Natural killer cell treated with Interleukin-12 subunit alpha and Interleukin-12 subunit beta and Interleukin-15 and Interleukin-18, amount 100 ng/mL, for 72 hours (primary cell): ENCODE measurements around the gene NECAB2. TPM values are rescaled to one million over a fixed set of nuclear protein-coding genes. Genes with fewer than 3 reads are reported as not detected.
A peak's percentile ranks its signal among the peaks of the same experiment; 100 is the strongest.
"Not testable (repeated sequence)": the region's sequence is repeated elsewhere in the genome, so short reads cannot be mapped to it uniquely, and the experiment has no call there.

Source experiments
- ATAC-seq, 2 donors: fragments of 150-1000 bp; cut with Tn5 transposase in 1 of 2; sonication (Bioruptor Pico), chemical (Tn5 transposase) in 1 of 2; 2 replicates each; pipeline ENCODE4 v1.10.0; 2021
- DNase-seq: peaks from one replicate; pipeline ENCODE4 v3.0.0; 2022; ENCODE audit warnings: low spot score
- H3K27ac Mint-ChIP-seq, 2 donors: 1 replicate in 1 of 2; 2 replicates in 1 of 2; pipeline ENCODE4 v1.8.0; 2022; ENCODE audit warnings: mixed read lengths in 2 of 2, mild to moderate bottlenecking in 1 of 2, moderate library complexity in 1 of 2
- H3K27me3 Mint-ChIP-seq, 2 donors: 1 replicate in 1 of 2; 2 replicates in 1 of 2; pipeline ENCODE4 v1.8.0; 2022; ENCODE audit warnings: mixed read lengths in 2 of 2
- H3K36me3 Mint-ChIP-seq: one replicate; pipeline ENCODE4 v1.8.0; 2022; ENCODE audit warnings: mixed read lengths
- H3K4me1 Mint-ChIP-seq, 2 donors: 1 replicate in 1 of 2; 2 replicates in 1 of 2; pipeline ENCODE4 v1.8.0; 2022; ENCODE audit warnings: low read depth in 2 of 2, mixed read lengths in 2 of 2, mild to moderate bottlenecking in 1 of 2
- H3K4me3 Mint-ChIP-seq: one replicate; pipeline ENCODE4 v1.8.0; 2022; ENCODE audit warnings: mixed read lengths
- H3K9me3 Mint-ChIP-seq: 2 replicates; pipeline ENCODE4 v1.8.0; 2022; ENCODE audit warnings: mixed read lengths
- total RNA-seq, 2 donors: library from RNA; stranded (reverse); gene quantifications; one replicate each; pipeline ENCODE4 v1.2.3, GENCODE V29; 2022

The NECAB2 gene
- total RNA-seq, 2 donors from 2014 or later = not detected

DNA sequence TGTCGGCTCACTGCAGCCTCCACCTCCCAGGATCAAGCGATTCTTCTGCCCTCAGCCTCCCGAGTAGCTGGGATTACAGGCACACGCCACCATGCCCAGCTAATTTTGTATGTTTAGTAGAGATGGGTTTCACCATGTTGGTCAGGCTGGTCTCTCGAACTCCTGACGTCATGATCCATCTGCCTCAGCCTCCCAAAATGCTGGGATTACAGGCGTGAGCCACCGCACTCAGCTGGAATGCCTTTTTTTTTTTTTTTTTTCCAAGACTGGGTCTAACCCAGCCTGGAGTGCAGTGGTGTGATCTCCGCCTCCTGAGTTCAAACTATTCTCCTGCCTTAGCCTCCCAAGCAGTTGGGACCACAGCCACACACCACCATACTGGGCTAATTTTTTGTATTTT is 26.5 kb upstream of the NECAB2 start:
- not testable (repeated sequence) for H3K4me1 Mint-ChIP-seq, H3K4me3 Mint-ChIP-seq, H3K27me3 Mint-ChIP-seq, ATAC-seq, H3K27ac Mint-ChIP-seq, H3K36me3 Mint-ChIP-seq, DNase-seq, H3K9me3 Mint-ChIP-seq

DNA sequence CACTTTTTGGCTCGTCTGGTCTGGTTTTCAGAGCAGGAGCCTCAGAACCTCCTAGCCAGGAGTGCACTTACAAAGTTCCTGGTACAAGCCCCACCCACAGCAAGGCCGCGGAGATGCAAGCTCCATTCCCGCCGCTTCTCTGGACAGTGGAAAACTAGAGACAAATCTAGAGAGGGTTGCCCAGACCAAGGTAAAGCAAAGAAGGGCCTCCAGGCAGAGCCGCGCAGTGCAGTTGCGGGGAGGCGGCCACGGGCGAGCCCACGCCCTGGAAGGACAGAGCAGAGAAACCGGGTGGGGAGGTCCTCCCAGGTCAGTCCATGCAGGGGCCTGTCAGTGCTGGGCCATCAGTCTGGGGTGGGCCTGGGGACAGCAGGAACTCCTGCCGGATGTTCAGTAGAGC is 26.0 kb upstream of the NECAB2 start:
- H3K4me3 Mint-ChIP-seq = no peak overlapping the region
- peaks cover 0 to 2% of the 10 kb centered on the region in 2 donors for H3K27me3 Mint-ChIP-seq
- no peaks in the 10 kb centered on the region for H3K4me1 Mint-ChIP-seq
- no peaks in the 10 kb centered on the region for H3K36me3 Mint-ChIP-seq
- no peak overlapping the region for H3K27ac Mint-ChIP-seq
- ATAC-seq (no peak), DNase-seq (no peak)
- no peaks in the 10 kb centered on the region for H3K9me3 Mint-ChIP-seq

DNA sequence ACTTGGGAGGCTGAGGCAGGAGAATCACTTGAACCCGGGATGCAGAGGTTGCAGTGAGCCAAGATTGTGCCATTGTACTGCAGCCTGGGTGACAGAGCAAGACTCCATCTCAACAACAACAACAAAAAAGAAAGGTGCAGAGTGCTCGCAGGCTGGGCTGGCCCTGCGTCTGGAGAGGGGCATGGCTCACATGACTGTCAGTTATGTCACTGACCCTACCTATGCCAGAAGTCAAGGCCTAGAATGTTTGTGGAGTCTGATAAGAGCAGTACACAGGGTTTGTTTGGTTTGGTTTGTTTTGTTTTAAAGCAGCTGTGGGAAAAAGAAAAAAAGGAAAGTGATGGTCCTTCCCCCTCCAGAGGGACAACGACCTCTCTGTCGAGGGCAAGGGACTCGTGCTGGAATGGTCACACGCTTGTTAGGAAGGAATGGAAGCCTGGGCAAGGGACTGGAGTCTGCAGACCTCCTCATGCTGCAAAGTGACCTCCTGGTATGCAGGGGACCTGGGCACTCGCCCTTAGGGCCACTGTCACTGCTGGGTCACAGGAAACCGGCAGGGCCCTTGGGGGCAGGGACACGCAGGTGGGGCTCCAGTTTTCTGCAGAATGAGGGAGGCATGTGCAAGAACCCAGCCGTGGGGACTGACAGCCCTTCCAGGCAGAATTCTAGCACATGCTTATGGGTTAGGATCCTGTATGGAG is 25.1 kb upstream of the NECAB2 start:
- Mint-ChIP-seq H3K27me3 (peaks cover 0 to 2% of the 10 kb centered on the region in 2 donors), H3K27ac (no peak overlapping the region), H3K36me3 (no peaks in the 10 kb centered on the region), H3K9me3 (no peaks in the 10 kb centered on the region), H3K4me3 (no peak overlapping the region), H3K4me1 (no peaks in the 10 kb centered on the region)
- ATAC-seq (no peak), DNase-seq (no peak)

DNA sequence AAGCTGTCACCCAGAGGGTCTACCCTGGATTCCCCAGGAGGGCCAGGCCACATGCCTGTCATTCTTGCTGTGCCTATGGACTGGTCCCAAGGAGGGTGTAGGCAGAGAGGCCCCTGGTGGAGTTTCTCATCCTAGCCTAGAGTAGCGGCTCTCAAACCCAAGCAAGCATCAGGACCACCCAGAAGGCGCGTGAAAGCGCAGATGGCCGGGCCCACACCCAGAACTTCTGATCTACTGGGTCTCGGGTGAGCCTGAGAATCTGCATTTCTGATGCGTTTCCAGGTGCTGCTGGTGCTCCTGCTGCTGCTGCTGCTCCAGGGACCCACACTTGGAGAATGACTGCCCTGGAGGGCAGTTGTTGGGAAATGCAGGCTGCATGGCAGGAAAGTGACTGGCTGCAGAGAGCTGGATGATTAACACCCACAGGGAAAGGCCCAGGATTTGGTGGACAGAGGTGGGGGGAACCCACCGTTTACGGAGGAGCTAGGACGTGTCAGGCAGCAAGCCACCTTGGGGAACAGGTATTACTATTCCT is 24.5 kb upstream of the NECAB2 start:
- Mint-ChIP-seq H3K27ac (no peak overlapping the region), H3K4me3 (no peak overlapping the region), H3K9me3 (no peaks in the 10 kb centered on the region), H3K36me3 (no peaks in the 10 kb centered on the region), H3K27me3 (peaks cover 0 to 2% of the 10 kb centered on the region in 2 donors), H3K4me1 (no peaks in the 10 kb centered on the region)
- ATAC-seq = no peak
- DNase-seq = no peak

DNA sequence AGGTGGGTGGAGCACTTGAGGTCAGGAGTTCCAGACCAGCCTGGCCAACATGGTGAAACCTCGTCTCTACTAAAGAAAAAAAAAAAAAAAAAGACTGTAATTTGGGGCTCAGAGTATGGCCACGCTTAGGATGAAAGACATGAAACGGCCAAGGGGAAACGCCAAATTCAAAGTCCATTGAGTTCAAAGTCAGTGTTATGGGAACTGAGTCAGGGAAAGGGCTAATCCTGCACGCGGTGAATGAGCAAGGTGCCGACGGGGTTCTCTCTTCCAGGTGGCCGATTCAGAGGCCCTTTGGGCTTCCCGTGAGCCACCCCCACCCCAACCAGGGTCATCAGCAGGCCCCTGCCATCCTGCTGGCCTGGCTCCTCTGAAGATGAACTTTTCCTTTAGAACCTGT is 22.5 kb upstream of the NECAB2 start:
- Mint-ChIP-seq H3K4me1 (no peaks in the 10 kb centered on the region), H3K27me3 (no peaks in the 10 kb centered on the region), H3K36me3 (no peaks in the 10 kb centered on the region), H3K9me3 (no peaks in the 10 kb centered on the region), H3K27ac (no peak overlapping the region), H3K4me3 (no peak overlapping the region)
- ATAC-seq (no peak), DNase-seq (no peak)

DNA sequence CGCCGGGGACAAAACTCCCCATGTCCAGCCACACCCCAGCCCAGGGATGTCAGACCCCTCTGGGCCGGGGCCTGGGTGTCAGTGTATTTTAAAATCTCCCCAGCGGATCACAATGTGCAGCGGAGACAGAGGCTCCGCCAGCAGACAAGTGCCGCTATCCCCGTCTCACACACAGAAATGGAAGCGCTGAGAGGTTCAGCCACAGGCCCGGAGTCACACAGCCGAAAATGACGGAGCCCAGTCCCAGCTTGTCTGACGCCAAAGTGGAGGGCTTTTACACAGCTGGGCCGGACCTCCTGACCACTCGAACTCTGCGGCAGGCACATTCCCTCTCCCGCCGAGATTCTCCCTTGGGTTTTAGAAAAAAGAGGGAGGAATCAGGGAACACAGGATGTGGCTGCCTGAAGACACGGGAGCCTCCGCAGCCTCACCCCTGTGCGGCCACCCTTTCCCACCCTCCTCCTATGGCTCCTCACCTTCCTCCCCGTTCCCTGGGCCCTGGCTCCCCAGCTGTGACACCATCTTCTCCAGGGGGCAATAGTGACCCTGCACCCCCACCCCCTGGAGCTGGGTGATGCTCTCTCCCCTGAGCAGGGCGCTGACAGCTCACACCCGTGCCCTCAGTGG is 21.8 kb upstream of the NECAB2 start:
- H3K27ac Mint-ChIP-seq = no peak overlapping the region
- H3K27me3 Mint-ChIP-seq = no peaks in the 10 kb centered on the region
- DNase-seq = no peak
- no peaks in the 10 kb centered on the region for H3K9me3 Mint-ChIP-seq
- ATAC-seq = no peak
- no peaks in the 10 kb centered on the region for H3K36me3 Mint-ChIP-seq
- H3K4me3 Mint-ChIP-seq = no peak overlapping the region
- no peaks in the 10 kb centered on the region for H3K4me1 Mint-ChIP-seq

DNA sequence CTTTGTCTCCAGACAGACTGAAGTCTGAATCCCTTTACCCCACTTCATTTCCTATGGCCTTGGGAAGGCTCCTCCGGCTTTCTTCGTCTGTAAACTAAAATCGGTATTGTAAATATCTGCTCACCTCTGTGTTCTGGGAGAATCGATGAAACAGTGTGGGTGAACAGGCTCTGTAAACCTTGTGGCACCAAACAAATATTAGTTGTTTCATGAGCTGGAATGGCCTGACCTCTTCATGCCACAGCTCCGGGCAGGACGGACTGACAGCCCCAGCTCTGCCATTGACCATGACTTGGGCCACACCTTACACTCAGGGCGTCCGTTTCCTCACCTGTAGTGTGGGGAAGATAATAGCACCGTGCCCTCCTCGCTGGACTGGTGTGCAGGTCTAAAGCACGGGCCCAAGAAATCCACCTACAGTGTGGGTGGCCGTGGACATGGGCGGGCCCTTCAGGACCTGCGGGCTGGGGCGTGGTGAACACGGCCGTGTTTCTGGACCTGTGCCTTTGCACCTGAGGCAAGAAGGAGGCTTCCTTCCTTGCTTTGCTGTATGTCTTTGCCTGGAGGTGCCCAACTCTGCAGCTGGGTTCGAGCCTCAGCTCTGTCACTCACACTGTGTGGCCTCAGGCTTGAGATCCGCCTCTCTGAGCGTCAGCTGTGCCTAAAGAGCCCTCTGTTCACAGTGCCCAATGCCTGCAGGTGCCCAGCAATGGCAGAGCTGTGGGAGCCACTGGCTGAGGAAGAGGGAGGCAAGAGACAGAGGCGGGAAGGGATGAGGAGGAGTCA is 21.1 kb upstream of the NECAB2 start:
- DNase-seq (no peak), ATAC-seq (no peak)
- no peaks in the 10 kb centered on the region for H3K4me1 Mint-ChIP-seq
- no peaks in the 10 kb centered on the region for H3K36me3 Mint-ChIP-seq
- no peaks in the 10 kb centered on the region for H3K27me3 Mint-ChIP-seq
- H3K27ac Mint-ChIP-seq = no peak overlapping the region
- H3K4me3 Mint-ChIP-seq = no peak overlapping the region
- H3K9me3 Mint-ChIP-seq = no peaks in the 10 kb centered on the region

DNA sequence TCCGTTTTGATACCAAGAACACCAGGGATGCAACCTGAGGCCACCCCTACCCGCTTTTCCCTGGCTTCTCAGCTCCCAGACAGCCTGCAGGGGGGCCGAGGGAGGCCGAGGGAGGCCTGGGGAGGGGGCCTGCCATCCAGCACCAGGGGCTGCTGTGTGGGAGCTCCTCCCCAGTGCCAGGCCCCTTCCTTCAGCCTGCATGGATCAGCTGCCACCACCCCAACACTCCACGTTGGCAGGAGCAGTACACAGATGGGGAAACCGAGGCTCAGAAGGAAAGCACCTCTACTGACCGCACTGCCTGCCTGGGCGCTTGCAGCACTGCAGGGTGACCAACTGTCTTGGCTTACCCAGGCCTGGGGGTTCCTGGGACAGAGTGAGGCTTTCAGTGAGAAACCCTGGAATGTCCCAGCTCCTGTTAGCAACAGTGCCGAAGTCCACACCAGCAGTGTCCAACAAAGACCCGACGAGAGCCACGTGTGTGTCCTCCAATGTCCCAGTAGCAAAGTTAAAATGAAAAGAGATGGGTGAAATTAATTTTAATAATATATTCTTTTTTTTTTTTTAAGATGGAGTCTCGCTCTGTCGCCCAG is 20.3 kb upstream of the NECAB2 start:
- no peak for DNase-seq
- no peaks in the 10 kb centered on the region for H3K9me3 Mint-ChIP-seq

DNA sequence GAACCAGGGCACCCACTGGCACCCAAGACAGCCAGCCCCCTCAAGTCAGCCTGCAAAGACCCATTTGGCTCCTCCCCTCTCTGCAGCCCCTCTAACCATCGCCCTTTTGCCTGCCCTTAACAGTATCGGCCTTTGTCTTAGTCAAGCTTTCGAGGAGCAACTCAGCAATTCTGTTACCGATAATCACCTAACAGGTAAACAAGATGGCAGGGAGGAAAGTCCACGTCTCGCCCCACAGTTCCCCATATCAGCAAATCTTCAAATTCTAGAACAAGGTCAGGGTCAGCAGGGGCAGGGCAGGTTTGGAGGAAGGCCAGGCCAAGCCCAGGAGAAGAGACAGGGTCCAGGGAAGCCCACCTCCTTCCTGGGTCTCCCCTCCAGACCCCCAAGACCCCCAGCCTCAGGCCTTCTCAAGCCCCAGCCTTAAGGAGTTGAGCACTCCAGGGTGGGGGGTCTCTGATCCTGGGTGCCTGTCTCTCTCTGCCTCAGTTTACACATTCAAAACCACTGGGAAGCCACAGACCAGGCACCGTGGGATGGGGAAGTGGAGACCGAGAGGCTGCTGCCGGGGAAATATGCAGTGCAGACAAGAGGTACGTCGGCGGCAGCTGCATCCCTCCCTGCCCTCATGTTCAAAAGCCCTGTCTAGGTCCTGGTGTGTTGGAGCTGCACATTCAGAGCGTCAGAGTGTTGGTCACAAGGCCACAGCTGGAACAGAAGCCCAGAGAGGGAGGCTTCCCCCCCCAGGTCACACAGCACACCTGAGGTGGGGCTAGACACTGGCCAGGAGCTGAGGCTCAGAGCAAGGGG is 18.9 kb upstream of the NECAB2 start:
- peaks cover 2 to 3% of the 10 kb centered on the region in 2 donors for H3K27me3 Mint-ChIP-seq
- H3K4me3 Mint-ChIP-seq = no peak overlapping the region
- H3K27ac Mint-ChIP-seq = no peak overlapping the region
- no peaks in the 10 kb centered on the region for H3K36me3 Mint-ChIP-seq
- no peaks in the 10 kb centered on the region for H3K9me3 Mint-ChIP-seq
- H3K4me1 Mint-ChIP-seq = no peaks in the 10 kb centered on the region
- DNase-seq (no peak), ATAC-seq (no peak)

More for the DNA sequence above, 20.3 kb upstream of the NECAB2 start:
- Mint-ChIP-seq H3K27me3 (no peaks in the 10 kb centered on the region), H3K36me3 (no peaks in the 10 kb centered on the region), H3K27ac (no peak overlapping the region), H3K4me1 (no peaks in the 10 kb centered on the region), H3K4me3 (no peak overlapping the region)
- no peak for ATAC-seq

DNA sequence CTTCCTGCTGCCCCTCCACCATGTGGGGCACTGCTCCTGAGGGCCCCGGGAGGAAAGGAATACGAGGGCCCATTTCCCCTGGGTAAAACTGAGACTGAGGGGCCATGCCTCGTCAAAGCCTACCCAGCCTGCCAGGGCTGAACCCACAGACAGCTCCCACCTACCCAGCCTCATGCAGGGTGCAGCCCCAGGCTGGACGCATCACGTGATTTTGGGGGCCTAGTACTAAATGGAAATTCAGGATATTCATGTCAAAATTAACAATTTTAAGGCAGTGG is 18.4 kb upstream of the NECAB2 start:
- H3K27me3 Mint-ChIP-seq = peaks cover 8% of the 10 kb centered on the region in 2 donors

DNA sequence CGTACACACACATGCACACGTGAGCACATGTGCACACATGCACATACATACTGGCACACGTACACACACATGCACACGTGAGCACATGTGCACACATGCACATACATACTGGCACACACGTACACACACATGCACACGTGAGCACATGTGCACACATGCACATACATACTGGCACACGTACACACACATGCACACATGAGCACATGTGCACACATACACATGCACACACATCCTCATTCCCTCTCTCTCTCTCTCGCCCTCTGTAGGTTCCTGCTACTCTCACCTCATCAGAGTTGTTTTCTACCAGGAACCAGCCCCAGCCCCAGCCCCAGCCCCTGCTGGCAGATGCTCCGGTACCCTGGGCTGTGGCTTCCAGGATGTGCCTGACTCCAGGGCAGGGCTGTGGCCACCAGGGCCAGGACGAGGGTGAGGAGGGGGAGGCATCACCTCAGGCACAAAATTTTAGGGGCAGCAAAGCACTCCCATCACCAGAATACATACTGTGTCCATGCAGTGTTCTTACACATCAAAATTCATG is 17.1 kb upstream of the NECAB2 start:
- H3K36me3 Mint-ChIP-seq, H3K4me3 Mint-ChIP-seq, H3K27ac Mint-ChIP-seq, DNase-seq, ATAC-seq, H3K4me1 Mint-ChIP-seq, H3K9me3 Mint-ChIP-seq: not testable (repeated sequence)
- peaks cover 8 to 12% of the 10 kb centered on the region in 2 donors for H3K27me3 Mint-ChIP-seq

More for the DNA sequence above, 18.4 kb upstream of the NECAB2 start:
- Mint-ChIP-seq H3K36me3 (no peaks in the 10 kb centered on the region), H3K4me1 (no peaks in the 10 kb centered on the region), H3K9me3 (no peaks in the 10 kb centered on the region), H3K27ac (no peak overlapping the region), H3K4me3 (no peak overlapping the region)
- ATAC-seq = no peak
- DNase-seq = no peak

DNA sequence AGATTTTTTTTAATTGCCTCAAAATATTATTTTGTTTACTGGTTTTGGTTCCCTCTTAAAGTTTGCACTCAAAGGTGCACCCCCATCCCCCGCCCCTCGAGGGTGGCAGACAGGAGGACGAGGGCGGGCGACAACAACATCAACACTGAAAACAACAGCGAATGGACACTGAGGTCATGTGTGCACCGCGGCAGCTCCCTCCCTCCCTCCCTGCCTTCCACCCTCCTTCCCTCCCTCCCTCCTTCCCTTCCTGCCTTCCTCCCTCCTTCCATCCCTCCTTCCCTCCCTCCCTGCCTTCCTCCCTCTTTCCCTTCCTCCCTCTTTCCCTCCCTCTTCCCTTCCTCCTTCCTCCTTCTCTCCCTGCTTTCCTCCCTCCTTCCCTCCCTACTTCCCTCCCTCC is 16.5 kb upstream of the NECAB2 start:
- no peak overlapping the region for H3K27ac Mint-ChIP-seq
- no peak overlapping the region for H3K4me3 Mint-ChIP-seq
- H3K36me3 Mint-ChIP-seq = no peaks in the 10 kb centered on the region
- no peak for DNase-seq
- H3K9me3 Mint-ChIP-seq = no peaks in the 10 kb centered on the region
- no peak for ATAC-seq
- H3K27me3 Mint-ChIP-seq = peaks cover 8 to 12% of the 10 kb centered on the region in 2 donors
- H3K4me1 Mint-ChIP-seq = no peaks in the 10 kb centered on the region

DNA sequence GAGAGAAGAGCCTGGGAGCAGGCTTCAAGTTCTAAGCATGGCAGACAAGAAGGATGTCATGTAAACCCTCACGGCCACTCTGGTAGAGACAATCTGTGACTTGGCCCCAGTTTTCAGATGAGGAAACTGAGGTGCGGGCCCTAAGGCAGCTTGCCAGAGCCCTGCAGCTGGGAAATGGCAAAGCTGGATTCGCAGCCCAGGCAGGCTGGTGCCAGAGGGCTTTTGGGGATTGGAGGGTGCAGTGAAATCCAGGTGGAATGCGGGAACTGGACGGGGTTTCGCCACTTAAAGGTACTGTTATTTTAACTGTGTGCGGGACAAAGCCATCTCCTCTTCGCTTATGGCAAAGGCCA is 15.5 kb upstream of the NECAB2 start:
- Mint-ChIP-seq H3K27me3 (peaks cover 8 to 12% of the 10 kb centered on the region in 2 donors), H3K27ac (no peak overlapping the region), H3K9me3 (no peaks in the 10 kb centered on the region), H3K36me3 (no peaks in the 10 kb centered on the region), H3K4me3 (peak overlapping the region; percentile 12), H3K4me1 (no peaks in the 10 kb centered on the region)
- ATAC-seq (no peak), DNase-seq (no peak)
